ENCODE results near the gene SAMM50.

The SAMM50 gene

DNA sequence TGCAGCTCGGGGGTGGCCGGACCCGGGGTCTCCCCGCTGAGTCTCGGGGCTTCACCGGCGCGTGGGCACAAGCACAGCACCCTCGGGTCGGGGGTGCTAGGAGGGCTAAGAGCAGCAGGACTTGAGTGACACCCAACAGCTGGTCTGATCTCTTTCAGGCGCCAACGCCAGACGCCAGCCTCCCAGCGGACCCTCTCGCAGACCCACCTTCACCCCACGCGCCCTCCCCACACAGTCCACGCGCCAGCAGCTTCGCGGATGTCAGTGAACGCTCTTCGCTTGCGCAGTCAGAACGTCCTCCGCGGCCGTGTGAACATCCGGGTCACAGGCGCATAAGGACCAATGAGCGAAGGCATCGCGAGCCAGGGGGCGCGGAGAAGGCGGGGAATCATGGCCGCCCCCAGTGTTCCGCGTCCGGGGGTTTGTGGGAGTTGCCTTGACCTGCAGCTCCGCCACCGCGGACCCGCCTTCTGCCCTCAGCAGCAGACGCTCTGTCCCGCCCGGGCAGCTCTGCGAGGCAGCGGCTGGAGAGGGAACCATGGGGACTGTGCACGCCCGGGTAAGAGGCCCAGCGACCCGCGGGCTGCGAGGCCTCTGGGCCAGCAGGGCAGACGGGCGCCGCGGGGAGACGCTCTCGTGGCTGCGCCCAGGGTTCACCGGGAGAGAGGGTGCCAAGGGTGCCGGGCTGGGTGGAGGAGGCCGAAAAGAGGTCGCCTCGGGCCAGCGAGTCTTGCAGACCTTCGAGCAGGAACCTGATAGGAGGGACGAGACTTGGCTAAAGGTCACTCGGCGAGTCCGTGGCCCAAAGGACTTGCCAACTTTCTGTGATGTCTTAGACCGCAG is at the start of gene SAMM50:
Gene SAMM50, plus strand, starts transcription at position 403 of the 843 bp plus-strand sequence. Its CDS starts 136 bp downstream, at position 539.
- peak; percentile 78 to 82 for DNase-seq (ENCODE audit: low read depth in 1 of 2, low spot score in 1 of 2)

DNA sequence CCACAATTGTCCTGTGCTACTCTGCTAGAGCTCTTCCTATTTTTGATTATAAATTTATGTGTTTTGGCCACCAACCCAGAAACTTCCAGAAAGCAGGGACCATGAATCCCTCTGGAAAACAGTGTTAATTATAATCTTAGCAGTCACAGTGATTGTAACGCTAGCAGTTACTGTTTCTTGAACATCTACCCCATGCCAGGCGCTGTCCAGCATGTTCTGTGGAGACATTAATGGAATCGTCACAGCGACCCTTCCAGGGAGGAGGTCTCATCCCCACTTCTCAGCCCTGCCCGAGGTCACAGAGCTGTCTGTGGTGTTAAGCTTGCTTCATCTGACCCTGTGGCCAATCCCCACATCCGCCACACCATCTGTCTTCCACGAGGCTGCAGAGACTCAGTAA is 49.6 kb upstream of the SAMM50 start:
- DNase-seq (ENCODE audit: low read depth in 1 of 2, low spot score in 1 of 2) = no peak

DNA sequence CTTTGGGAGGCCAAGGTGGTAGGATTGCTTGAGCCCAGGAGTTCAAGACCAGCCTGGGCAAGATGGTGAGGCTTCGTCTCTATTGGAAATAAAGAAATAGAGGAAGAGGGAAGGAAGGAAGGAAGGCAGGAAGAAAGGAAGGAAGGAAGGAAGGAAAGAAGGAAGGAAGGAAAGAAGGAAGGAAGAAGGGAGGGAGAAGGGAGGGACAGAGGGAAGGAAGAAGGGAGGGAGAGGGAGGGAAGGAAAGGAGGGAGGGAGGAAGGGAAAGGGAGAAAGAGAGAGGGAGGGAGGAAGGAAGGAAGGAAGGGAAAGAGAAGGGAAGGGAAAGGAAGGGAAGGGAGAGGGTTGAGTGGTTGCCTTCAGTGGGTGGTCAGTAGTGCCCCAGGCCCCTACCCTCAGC is 45.5 kb upstream of the SAMM50 start:
- no peak for DNase-seq (ENCODE audit: low read depth in 1 of 2, low spot score in 1 of 2)

DNA sequence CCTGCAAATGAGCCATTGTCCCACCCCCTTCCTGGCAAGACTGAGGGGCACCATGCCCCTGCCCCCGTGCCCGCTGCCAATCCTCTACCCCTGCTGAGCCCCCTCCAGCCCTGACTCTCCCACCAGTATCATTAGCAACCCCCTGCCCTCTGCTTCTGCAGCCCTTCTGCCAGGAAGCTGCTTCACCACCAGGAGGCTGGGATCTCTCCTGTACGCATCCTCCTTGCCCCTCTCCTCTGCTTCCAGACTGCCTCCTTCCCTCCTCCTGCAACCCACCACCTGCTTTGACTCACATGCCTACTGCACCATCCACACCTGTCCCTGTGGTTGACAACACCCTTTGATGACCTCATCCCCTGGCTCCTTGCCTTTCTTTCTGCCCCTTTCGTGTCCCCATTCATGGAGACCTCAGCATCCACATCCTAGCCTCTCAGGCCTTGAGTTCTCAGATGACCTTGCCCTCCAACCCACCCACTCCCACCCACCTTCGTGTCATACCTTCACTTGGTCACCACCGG is 45.0 kb upstream of the SAMM50 start:
- no peak for DNase-seq (ENCODE audit: low read depth in 1 of 2, low spot score in 1 of 2)

DNA sequence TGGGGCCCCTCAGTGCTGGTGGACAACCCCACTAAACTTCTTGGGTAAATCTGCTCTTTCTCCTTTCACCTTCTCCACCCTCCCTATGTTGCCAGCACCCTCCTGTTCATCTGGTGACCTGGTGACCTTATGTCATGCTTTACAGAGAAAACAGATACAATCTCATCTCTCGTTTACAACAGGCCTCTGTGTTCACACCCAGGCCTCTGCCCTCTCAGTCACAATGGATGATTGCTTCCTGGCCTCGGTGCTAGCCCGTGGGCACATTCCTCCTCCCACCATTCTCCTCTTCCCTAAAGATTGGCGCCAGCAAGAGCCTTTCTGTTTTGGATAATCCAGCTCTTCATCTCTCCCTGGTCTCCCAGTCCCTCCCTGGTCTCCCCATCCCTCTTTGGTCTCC is 43.9 kb upstream of the SAMM50 start:
- DNase-seq (ENCODE audit: low read depth in 1 of 2, low spot score in 1 of 2) = no peak

DNA sequence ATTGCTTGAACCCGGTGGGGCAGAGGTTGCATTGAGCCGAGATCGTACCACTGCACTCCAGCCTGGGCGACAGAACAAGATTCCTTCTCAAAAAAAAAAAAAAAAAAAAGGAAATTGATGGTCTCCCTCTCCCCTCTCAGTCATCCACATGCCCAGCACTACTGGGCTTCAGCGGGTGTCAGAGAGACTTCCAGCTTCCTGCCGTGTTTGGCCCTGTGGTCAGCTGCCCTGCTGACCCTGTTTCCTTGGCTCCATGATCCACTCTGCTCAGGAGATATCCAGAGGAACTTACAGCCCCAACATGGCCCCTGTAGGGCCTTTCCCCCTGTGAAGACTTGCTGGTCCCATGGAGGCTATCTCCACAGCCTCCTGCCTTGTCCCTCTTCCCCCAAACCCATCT is 37.7 kb upstream of the SAMM50 start:
- DNase-seq (ENCODE audit: low read depth in 1 of 2, low spot score in 1 of 2) = no peak

DNA sequence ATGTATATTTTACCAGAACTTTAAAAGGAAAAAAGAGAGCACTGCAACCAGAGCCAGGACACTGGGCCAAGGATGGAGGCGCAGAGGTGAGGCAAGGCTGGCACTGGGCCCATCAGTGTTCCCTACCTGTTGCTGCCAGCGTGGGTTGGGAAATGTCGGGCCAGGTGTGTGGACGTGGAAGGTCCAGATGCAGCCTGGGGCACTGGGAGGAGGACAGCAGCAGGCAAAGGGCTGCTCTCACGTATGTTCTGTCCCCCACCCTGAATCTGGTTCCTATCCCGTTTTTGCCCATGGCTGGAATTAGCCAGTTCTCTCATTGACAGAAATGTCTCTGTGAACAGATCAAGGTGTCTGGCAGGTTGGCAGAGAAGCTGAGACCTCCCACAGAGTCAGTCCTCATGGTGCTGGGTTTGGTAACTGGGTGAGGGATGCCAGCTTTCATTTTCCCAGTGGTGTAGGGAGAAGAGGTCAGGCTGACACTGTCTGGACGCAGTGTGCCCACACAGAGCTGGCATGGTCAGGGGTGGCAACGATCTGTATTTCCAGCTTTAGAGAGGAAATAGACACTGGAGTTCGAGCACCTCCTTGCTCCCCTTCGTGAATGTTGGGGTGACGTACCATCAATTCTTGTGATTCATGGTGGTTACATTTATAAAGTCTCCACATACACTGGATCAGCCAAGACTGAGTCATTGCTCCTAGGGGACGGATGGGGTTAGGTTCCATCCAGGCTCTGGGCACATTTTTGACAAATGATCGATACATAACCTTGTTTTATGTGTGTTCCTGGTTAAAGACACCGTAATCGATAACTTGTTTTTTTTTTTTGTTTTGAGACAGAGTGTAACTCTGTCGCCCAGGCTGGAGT is 35.9 kb upstream of the SAMM50 start:
- no peak for DNase-seq (ENCODE audit: low read depth in 1 of 2, low spot score in 1 of 2)

DNA sequence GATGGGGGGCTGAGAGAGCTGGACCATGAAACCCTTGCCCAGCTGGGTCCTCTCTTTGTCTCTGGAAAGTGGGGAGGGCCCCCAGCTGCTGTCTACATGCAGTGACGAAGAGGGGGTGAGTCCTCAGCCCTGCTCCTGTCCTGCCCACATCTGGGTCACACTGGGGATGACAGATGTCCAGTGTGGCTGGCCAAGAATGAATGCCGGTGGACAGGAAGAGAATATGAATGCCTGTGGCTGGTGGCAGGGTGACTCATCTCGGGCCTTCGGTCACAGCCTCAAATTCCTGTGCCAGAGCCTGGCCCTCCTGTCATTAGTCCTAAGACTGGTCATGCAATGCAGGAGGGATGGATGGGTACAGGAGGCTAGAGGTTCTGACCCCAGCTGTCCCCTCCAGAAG is 33.9 kb upstream of the SAMM50 start:
- DNase-seq (ENCODE audit: low read depth in 1 of 2, low spot score in 1 of 2) = no peak

DNA sequence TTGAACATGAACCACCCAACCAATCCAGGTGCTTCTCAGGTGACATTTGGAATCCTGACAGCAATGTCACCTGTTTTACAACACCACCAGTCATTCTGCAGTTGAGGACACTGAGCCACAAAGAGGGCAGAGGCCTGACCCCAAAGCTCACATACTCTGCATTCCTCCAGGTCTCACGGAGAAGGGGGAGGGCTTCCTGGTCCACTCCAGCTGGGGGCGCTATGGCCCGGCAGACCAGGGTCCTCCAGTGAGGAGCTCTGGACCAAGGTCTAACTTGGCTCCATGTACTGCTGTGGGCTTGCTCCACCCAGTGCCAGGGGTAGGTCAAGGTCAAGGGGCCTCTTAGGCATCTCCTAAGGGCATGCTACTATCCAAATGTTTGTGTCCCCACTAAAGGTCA is 33.1 kb upstream of the SAMM50 start:
- no peak for DNase-seq (ENCODE audit: low read depth in 1 of 2, low spot score in 1 of 2)

DNA sequence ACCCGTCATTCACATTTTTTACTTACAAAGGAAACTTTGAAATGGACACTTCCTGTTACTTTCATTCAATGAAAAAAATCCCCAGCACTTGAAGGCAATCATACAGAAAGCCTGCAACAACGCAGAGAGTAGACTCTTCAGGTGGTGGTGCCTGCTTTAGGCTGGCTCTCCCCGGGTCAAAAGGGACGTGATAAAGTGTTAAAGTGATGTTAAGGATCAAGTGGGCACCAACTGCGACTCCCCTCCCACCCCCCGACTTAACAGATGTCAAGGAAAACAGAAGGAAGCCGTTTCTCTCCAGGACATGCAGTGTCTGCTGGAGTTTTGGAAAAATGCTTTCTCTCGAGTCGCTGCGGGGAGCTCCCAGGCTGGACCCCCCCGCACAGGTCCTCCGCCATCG is 32.1 kb upstream of the SAMM50 start:
- no peak for DNase-seq (ENCODE audit: low read depth in 1 of 2, low spot score in 1 of 2)

DNA sequence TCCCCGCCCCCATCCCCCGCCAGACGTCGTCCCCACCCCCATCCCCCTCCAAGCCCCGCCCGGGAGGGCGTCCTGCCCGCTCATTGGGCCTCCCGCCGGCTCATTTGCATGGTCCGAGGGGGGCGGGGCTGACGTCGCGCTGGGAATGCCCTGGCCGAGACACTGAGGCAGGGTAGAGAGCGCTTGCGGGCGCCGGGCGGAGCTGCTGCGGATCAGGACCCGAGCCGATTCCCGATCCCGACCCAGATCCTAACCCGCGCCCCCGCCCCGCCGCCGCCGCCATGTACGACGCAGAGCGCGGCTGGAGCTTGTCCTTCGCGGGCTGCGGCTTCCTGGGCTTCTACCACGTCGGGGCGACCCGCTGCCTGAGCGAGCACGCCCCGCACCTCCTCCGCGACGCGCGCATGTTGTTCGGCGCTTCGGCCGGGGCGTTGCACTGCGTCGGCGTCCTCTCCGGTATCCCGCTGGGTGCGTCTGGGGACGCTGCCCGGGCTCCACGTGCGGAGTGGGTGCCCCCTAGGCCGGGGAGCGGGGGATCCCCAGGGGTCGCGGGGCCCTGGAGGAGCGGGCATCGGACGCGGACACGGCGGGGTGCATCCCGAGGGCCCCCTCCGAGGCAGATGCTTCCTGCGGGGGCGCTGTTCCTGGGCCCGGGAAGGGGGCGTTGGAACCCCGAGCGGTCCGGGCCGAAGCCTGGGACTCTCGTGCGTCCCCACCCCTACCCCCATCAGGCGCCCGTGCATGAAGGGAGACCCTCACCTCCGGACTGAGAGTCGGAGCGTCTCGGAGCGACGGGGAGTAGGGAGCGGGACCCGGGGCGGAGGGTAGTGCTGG is 31.4 kb upstream of the SAMM50 start, which contains the start of gene PNPLA3:
Gene PNPLA3, plus strand, starts transcription at position 175 of the 834 bp plus-strand sequence. Its CDS starts 107 bp downstream, at position 282.
- DNase-seq (ENCODE audit: low read depth in 1 of 2, low spot score in 1 of 2) = peak; percentile 43 to 64

DNA sequence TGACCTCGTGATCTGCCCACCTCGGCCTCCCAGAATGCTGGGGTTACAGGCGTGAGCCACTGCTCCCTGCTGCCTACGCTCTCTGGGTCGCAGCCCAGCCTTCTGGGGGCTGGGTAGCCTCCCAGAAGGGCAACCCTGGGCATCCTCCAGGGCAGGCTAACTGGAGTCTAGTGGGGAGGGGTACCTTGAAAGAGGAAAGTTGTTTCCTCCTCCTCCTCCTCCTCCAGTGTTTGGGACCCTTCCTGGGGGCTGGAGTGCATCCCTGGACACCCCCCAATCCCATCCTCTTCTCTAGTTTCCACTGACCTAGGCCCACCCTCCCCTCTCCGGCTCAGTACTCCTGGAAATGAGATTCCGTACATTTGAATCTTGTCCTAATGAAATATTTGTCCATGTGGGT is 30.4 kb upstream of the SAMM50 start:
- no peak for DNase-seq (ENCODE audit: low read depth in 1 of 2, low spot score in 1 of 2)

DNA sequence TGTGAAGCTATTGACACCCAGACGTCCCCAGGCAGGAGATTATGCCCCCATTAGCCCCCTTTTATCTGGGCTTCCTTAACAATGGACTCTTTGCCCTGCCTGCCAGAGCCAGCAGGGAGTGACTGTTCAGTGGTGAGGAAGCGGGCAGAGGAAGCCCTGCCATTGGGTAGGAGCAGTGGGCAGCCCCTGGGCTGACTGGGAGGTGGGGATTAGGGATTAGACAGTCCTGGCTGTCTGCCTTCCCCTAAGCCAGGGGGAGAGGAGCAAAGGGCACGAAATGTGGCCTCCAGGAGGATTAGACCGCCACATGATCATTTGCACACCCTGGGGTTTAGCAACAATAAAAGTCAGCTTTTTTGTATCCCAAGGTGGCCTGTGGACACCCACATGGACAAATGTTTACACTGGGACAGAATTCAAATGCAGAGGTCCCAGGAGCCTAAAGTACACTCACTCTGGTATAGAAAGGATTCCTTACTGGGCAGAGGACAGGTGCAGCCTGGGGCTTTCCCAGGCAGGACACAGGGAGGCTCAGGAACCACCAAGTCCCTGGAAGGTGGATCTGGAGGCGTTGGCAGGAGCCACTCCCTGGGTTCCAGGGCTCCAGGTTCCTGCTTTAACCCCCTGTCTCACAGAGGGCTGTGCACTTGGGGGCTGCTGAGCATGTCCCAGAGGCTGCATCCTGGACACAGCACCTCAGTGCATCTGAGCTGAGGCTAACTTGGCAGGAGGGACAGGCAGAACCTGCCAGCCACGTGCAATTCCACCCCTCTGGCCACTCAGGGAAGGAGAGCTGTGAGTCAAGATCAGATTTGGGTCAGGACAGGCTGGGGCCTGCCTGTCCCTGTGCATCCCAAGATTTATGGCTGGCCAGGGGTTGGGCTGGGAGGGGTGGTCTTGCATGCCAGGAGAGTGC is 29.6 kb upstream of the SAMM50 start:
- no peak for DNase-seq (ENCODE audit: low read depth in 1 of 2, low spot score in 1 of 2)

DNA sequence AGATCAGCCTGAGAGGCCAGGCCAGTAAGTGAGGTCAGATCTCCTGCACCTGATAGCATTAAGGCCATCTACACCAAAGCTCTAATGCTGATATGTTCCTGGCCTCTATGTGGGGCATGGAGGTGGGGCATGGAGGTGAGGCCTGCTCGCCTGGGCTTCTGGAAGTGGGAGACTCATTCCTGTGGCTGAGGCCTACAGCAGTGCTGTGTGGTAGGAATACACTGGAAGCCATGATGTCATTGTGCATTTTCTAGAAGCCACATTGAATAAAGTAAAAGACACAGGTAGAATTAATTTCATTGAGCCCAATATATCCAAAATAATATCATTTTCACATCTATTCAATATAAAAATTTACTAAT is 28.9 kb upstream of the SAMM50 start:
- no peak for DNase-seq (ENCODE audit: low read depth in 1 of 2, low spot score in 1 of 2)

DNA sequence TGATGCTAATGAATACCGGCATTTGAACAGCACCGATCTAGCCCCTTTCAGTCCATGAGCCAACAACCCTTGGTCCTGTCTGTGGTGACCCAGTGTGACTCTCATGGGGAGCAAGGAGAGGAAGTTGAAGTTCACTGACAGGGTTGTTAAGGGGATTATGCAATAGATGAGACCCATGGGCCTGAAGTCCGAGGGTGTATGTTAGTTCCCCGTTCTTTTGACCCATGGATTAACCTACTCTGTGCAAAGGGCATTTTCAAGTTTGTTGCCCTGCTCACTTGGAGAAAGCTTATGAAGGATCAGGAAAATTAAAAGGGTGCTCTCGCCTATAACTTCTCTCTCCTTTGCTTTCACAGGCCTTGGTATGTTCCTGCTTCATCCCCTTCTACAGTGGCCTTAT is 26.8 kb upstream of the SAMM50 start:
- no peak for DNase-seq (ENCODE audit: low read depth in 1 of 2, low spot score in 1 of 2)

DNA sequence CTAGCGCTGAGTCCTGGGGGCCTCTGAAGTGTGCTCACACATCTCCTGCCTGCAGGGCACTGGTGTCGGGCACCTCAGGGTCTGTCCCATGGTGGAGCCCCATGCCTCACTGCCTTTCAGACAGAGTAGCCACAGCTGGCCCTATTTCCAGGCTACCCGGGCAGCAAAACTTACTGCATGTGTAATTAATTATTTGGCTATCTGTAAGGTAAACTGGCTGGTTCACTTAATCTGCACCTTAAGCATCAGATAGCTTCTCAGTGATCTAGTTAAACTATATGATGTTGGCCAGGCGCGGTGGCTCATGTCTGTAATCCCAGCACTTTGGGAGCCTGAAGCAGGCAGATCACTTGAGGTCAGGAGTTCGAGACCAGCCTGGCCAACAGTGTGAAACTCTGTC is 26.3 kb upstream of the SAMM50 start:
- DNase-seq (ENCODE audit: low read depth in 1 of 2, low spot score in 1 of 2) = no peak

DNA sequence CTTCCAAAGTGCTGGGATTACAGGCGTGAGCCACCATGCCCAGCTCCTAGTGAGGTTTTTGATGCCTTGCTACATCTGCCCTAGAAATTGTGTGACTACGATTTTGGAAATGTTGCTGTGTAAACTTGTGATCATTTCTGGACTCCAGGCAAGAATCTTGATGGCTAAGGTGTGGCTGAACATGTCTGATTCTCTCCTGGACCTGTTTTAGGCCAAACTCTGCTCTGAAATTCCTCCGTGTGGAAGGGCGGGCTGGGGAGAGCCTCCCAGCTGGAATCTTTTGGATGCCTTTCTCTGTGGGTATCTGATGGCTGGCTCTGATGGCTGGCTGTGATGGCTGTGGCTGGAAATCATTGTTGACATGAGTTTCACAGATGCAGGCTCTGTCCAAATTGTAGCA is 23.5 kb upstream of the SAMM50 start:
- DNase-seq (ENCODE audit: low read depth in 1 of 2, low spot score in 1 of 2) = no peak

DNA sequence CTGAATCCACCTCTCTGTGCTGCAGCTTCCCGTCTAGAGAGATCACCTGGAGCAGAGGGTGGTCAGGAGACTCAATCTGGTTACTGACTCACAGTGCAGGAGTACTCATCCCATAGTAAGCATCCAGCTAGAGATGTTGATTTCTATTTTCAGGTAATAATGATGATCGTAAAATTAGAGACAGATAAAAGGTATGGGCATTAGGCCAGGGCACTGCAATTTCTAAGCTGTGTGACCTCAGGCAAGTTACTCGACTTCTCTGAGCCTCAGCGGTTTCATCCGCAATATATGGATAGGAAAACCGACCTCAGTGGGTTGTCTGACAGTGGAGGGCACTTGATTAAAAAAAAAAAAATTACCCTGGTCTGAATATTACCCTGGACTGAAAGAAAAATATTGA is 13.8 kb upstream of the SAMM50 start:
- no peak for DNase-seq (ENCODE audit: low read depth in 1 of 2, low spot score in 1 of 2)

DNA sequence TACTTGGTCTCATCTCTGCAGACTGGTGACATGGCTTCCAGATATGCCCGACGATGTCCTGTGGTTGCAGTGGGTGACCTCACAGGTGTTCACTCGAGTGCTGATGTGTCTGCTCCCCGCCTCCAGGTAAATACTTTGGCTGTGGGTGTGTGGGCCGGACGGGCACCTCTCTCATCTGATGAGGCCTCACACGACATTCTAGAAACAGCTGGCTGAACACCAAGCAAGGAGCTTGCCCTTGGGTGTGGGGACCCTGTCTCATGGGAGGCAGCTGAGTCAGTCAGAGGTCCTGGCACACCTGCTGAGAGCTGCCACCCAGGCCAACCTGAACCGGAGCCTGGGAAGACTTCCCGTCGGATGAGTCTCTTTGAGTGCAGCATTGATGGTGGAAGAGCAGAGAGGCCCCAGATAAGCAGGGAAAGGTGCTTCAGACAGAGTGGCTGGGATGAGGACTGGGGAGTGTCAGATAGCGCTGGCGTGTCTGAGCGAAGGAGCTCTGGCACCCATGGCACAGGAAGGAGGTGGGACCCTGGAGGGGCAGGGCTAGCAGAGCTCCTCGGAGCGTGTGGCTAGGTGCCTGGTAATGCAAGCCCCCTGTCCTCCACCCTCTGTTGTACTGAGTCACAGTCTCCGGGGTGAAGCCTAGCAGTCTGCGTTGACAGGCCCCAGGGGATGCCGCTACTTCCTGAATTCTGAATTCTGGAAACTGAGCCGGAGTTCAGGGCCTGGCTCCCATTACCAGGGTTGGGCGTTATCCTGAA is 10.4 kb upstream of the SAMM50 start:
- DNase-seq (ENCODE audit: low read depth in 1 of 2, low spot score in 1 of 2) = no peak
